HCEC 1CT (cell line): ENCODE results near the gene DAP.

Experiments
- DNase-seq: peaks from one replicate; pipeline ENCODE4 v3.0.0-alpha.2; 2017

The DAP gene

GRCh38 chr5:10686890-10687289 lies 74.1 kb downstream of the DAP start:
- no peak for DNase-seq

GRCh38 chr5:10685115-10685521 lies 75.9 kb downstream of the DAP start:
- no peak for DNase-seq

- DNase-seq = no peak
Measured at GRCh38 chr5:10684303-10685086, 76.5 kb downstream of the DAP start.

GRCh38 chr5:10682801-10683525 lies 78.1 kb downstream of the DAP start:
- no peak for DNase-seq

GRCh38 chr5:10681731-10682679 lies 79.0 kb downstream of the DAP start:
- no peak for DNase-seq

GRCh38 chr5:10680876-10681481 lies 80.1 kb downstream of the DAP start:
- DNase-seq = no peak

GRCh38 chr5:10679336-10679988 lies 81.6 kb downstream of the DAP start:
- no peak for DNase-seq

GRCh38 chr5:10678244-10678643 lies 82.8 kb downstream of the DAP start:
- no peak for DNase-seq

GRCh38 chr5:10677533-10677932 lies 83.5 kb downstream of the DAP start:
- no peak for DNase-seq

GRCh38 chr5:10676946-10677345 lies 84.1 kb downstream of the DAP start:
- DNase-seq = no peak

GRCh38 chr5:10676224-10676623 lies 84.8 kb downstream of the DAP start:
- no peak for DNase-seq

GRCh38 chr5:10675177-10675700 lies 85.8 kb downstream of the DAP start:
- no peak for DNase-seq

GRCh38 chr5:10674582-10674981 lies 86.5 kb downstream of the DAP start:
- no peak for DNase-seq

GRCh38 chr5:10674096-10674495 lies 86.9 kb downstream of the DAP start:
- DNase-seq = no peak

- DNase-seq = no peak
Measured at GRCh38 chr5:10673407-10673806, 87.6 kb downstream of the DAP start.

- no peak for DNase-seq
Measured at GRCh38 chr5:10673017-10673389, 88.0 kb downstream of the DAP start.

- no peak for DNase-seq
Measured at GRCh38 chr5:10672146-10673016, 88.7 kb downstream of the DAP start.

GRCh38 chr5:10671041-10672008 lies 89.7 kb downstream of the DAP start:
- no peak for DNase-seq

GRCh38 chr5:10669983-10670382 lies 91.1 kb downstream of the DAP start:
- DNase-seq = no peak

- DNase-seq = no peak
Measured at GRCh38 chr5:10668697-10669096, 92.3 kb downstream of the DAP start.
